Measurements from ENCODE around the gene TNFAIP3.

TNFAIP3 gene

GRCh38 chr6:137846274-137846673, 20.8 kb upstream of the TNFAIP3 start:
- ChIA-PET CTCF (interaction anchor here (1.2 kb wide), 1 partner anchor 148 kb away, joined by 4 read pairs; no protein-coding TSS in a partner anchor), POLR2A (no interaction called here)
- TF ChIP-seq L3MBTL2 (conservative IDR thresholded peaks at IDR 0.05) (no peak), SUZ12 (IDR thresholded peaks at IDR 0.05) (no peak), TARDBP (IDR thresholded peaks at IDR 0.05) (no peak), SP1 (IDR thresholded peaks at IDR 0.05) (no peak), NFRKB (IDR thresholded peaks at IDR 0.05) (no peak), PKNOX1 (IDR thresholded peaks at IDR 0.05) (no peak), LEF1 (IDR thresholded peaks at IDR 0.05; ENCODE audit: borderline replicate concordance) (no peak)
- no peak for DNase-seq (ENCODE audit: extremely low spot score)

GRCh38 chr6:137846772-137847313, 20.2 kb upstream of the TNFAIP3 start:
- no peak for TF ChIP-seq BHLHE40 (IDR thresholded peaks at IDR 0.05; ENCODE audit: borderline replicate concordance)
- TF ChIP-seq ZNF384 (IDR thresholded peaks at IDR 0.05): no peak
- no peak for TF ChIP-seq SP1 (IDR thresholded peaks at IDR 0.05)
- no peak for TF ChIP-seq L3MBTL2 (conservative IDR thresholded peaks at IDR 0.05)
- no peak for TF ChIP-seq ARNT (IDR thresholded peaks at IDR 0.05)
- no peak for TF ChIP-seq HDGF (IDR thresholded peaks at IDR 0.05; ENCODE audit: borderline replicate concordance)
- TF ChIP-seq LEF1 (IDR thresholded peaks at IDR 0.05; ENCODE audit: borderline replicate concordance): no peak
- no peak for TF ChIP-seq SUZ12 (IDR thresholded peaks at IDR 0.05)
- ChIA-PET CTCF (no interaction called here), POLR2A (no interaction called here)
- no peak for DNase-seq (ENCODE audit: extremely low spot score)

- ChIA-PET POLR2A (no interaction called here), CTCF (no interaction called here)
- TF ChIP-seq ARNT (IDR thresholded peaks at IDR 0.05): no peak
- TF ChIP-seq TARDBP (IDR thresholded peaks at IDR 0.05): no peak
- no peak for TF ChIP-seq BHLHE40 (IDR thresholded peaks at IDR 0.05; ENCODE audit: borderline replicate concordance)
- no peak for TF ChIP-seq PKNOX1 (IDR thresholded peaks at IDR 0.05)
- no peak for TF ChIP-seq LEF1 (IDR thresholded peaks at IDR 0.05; ENCODE audit: borderline replicate concordance)
- no peak for TF ChIP-seq FOXM1 (IDR thresholded peaks at IDR 0.05; ENCODE audit: borderline replicate concordance)
- TF ChIP-seq NFRKB (IDR thresholded peaks at IDR 0.05): no peak
- TF ChIP-seq L3MBTL2 (conservative IDR thresholded peaks at IDR 0.05): no peak
- TF ChIP-seq SUZ12 (IDR thresholded peaks at IDR 0.05): no peak
- no peak for TF ChIP-seq ELF4 (IDR thresholded peaks at IDR 0.05)
- no peak for TF ChIP-seq SP1 (IDR thresholded peaks at IDR 0.05)
- DNase-seq (ENCODE audit: extremely low spot score): no peak
Observed at GRCh38 chr6:137847748-137848147, 19.3 kb upstream of the TNFAIP3 start.

GRCh38 chr6:137848672-137849071, 18.4 kb upstream of the TNFAIP3 start:
- CTCF ChIA-PET: no interaction called here
- TF ChIP-seq SP1 (IDR thresholded peaks at IDR 0.05): no peak
- no peak for TF ChIP-seq ARNT (IDR thresholded peaks at IDR 0.05)
- TF ChIP-seq CTBP1 (IDR thresholded peaks at IDR 0.05; ENCODE audit: borderline replicate concordance): no peak
- no peak for TF ChIP-seq FOXK2 (IDR thresholded peaks at IDR 0.05)
- TF ChIP-seq L3MBTL2 (conservative IDR thresholded peaks at IDR 0.05): no peak
- no peak for TF ChIP-seq ELF4 (IDR thresholded peaks at IDR 0.05)
- TF ChIP-seq FOXM1 (IDR thresholded peaks at IDR 0.05; ENCODE audit: borderline replicate concordance): no peak
- TF ChIP-seq LEF1 (IDR thresholded peaks at IDR 0.05; ENCODE audit: borderline replicate concordance): no peak
- TF ChIP-seq TARDBP (IDR thresholded peaks at IDR 0.05): no peak
- TF ChIP-seq BHLHE40 (IDR thresholded peaks at IDR 0.05; ENCODE audit: borderline replicate concordance): no peak
- no peak for TF ChIP-seq FOXA1 (IDR thresholded peaks at IDR 0.05)
- TF ChIP-seq HDGF (IDR thresholded peaks at IDR 0.05; ENCODE audit: borderline replicate concordance): no peak
- TF ChIP-seq SUZ12 (IDR thresholded peaks at IDR 0.05): no peak
- no peak for TF ChIP-seq PKNOX1 (IDR thresholded peaks at IDR 0.05)
- TF ChIP-seq ZNF384 (IDR thresholded peaks at IDR 0.05): no peak
- POLR2A ChIA-PET: no interaction called here
- DNase-seq (ENCODE audit: extremely low spot score): no peak

GRCh38 chr6:137849181-137849980, 17.7 kb upstream of the TNFAIP3 start:
- no peak for TF ChIP-seq CTBP1 (IDR thresholded peaks at IDR 0.05; ENCODE audit: borderline replicate concordance)
- no peak for TF ChIP-seq SUZ12 (IDR thresholded peaks at IDR 0.05)
- TF ChIP-seq TARDBP (IDR thresholded peaks at IDR 0.05): no peak
- TF ChIP-seq FOXA1 (IDR thresholded peaks at IDR 0.05): no peak
- TF ChIP-seq SP1 (IDR thresholded peaks at IDR 0.05): no peak
- TF ChIP-seq ZNF384 (IDR thresholded peaks at IDR 0.05): peak; percentile 77
- no peak for DNase-seq (ENCODE audit: extremely low spot score)
- ChIA-PET POLR2A (no interaction called here), CTCF (interaction anchor here (0.6 to 1.2 kb wide), 2 partner anchors 17 to 94 kb away, joined by 3 to 4 read pairs; no protein-coding TSS in a partner anchor)

GRCh38 chr6:137849981-137850714, 16.9 kb upstream of the TNFAIP3 start:
- TF ChIP-seq NFRKB (IDR thresholded peaks at IDR 0.05) (no peak), SUZ12 (IDR thresholded peaks at IDR 0.05) (no peak), LEF1 (IDR thresholded peaks at IDR 0.05; ENCODE audit: borderline replicate concordance) (no peak), TARDBP (IDR thresholded peaks at IDR 0.05) (no peak), FOXM1 (IDR thresholded peaks at IDR 0.05; ENCODE audit: borderline replicate concordance) (no peak), CTBP1 (IDR thresholded peaks at IDR 0.05; ENCODE audit: borderline replicate concordance) (no peak), ELF4 (IDR thresholded peaks at IDR 0.05) (no peak), FOXA1 (IDR thresholded peaks at IDR 0.05) (no peak), HDGF (IDR thresholded peaks at IDR 0.05; ENCODE audit: borderline replicate concordance) (no peak), SP1 (IDR thresholded peaks at IDR 0.05) (no peak), ARNT (IDR thresholded peaks at IDR 0.05) (no peak), BHLHE40 (IDR thresholded peaks at IDR 0.05; ENCODE audit: borderline replicate concordance) (no peak), PKNOX1 (IDR thresholded peaks at IDR 0.05) (no peak), ZNF384 (IDR thresholded peaks at IDR 0.05) (no peak), L3MBTL2 (conservative IDR thresholded peaks at IDR 0.05) (no peak), FOXK2 (IDR thresholded peaks at IDR 0.05) (no peak)
- ChIA-PET POLR2A (no interaction called here), CTCF (interaction anchor here (0.6 to 1.2 kb wide), 2 partner anchors 16 to 95 kb away, joined by 3 to 4 read pairs; no protein-coding TSS in a partner anchor)
- DNase-seq (ENCODE audit: extremely low spot score): no peak

Measured in HEK293T (cell line).